CD4-positive, alpha-beta T cell treated with Interferon gamma for 1 hour (primary cell): ENCODE data around the gene CMSS1.
"Not testable (repeated sequence)": the region's sequence is repeated elsewhere in the genome, so short reads cannot be mapped to it uniquely, and the experiment has no call there.

Experiments used
- DNase-seq: peaks from one replicate; pipeline ENCODE4 v3.0.0-alpha.2; 2020

The CMSS1 gene

DNA sequence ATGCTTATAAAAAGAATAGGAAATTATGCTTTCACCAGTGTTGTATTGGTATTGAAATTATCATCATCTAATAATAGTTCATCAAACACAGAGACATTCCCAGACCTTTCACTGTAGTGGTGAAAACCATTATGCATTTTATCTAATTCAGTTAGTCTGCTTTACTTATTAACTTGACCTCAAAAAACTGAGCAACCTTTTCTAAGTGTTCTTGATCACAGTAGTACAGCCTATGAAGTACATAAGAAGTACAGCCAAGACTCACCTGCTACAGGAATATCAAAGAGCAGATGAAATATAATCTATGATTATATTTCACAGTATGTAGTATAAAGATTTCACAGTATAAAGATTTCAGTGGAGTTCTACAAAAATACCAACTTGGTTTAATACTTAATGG lies 221.4 kb downstream of the CMSS1 start:
- DNase-seq = no peak

DNA sequence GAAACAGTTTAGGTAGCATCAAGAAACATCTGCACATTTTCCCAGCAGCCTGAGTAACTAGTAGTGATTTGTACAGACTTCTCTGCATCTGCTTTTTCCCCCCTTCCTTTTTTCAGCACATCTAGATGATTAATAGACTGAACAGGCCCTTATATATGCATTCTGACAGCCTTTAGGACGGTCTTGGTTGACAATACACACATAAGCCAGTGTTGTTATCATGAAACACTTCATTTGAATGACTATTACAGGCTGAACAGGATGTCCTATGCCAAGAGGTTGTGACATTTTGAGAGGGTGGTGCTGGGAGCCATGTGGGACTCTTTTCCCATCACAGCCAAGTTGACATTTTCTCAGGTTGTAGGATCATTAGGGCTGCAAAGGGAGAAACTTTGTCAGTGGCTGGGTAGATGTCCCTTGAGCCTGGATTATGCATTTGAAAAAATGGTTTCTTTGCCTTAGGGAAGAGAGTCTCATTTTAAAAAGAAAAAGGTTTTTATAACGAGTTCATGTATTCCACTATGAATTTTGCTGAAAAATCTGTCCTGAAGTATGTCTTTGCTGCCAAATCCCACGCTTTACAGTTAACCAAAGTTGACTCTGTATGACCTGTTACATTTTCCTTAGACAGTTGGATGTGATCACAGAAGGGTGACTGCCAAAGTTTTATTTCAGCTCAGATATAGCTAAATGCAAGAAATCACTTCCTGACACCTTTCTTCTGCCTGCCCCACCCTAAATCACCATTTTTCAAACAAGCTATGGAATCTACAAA lies 223.0 kb downstream of the CMSS1 start:
- DNase-seq = no peak

DNA sequence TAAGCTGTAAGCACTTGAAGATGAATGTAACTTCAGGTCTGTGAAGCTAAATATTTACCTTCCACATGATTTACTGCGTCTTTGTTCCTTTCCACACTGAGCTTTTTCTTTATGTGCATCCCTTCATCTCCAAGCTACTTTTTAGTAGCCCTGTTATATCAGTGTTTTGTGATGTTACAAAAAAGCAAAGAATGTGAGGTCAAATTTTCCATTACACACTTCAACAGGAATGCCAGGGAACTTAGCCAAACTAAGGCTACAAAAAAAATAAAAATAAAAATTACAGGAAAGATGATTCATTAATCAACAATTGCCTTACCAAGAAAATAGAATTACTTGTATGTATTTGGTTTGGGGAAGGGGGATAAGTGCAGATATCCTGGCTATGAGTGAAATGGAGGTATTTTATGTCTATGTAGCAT lies 223.7 kb downstream of the CMSS1 start:
- no peak for DNase-seq

DNA sequence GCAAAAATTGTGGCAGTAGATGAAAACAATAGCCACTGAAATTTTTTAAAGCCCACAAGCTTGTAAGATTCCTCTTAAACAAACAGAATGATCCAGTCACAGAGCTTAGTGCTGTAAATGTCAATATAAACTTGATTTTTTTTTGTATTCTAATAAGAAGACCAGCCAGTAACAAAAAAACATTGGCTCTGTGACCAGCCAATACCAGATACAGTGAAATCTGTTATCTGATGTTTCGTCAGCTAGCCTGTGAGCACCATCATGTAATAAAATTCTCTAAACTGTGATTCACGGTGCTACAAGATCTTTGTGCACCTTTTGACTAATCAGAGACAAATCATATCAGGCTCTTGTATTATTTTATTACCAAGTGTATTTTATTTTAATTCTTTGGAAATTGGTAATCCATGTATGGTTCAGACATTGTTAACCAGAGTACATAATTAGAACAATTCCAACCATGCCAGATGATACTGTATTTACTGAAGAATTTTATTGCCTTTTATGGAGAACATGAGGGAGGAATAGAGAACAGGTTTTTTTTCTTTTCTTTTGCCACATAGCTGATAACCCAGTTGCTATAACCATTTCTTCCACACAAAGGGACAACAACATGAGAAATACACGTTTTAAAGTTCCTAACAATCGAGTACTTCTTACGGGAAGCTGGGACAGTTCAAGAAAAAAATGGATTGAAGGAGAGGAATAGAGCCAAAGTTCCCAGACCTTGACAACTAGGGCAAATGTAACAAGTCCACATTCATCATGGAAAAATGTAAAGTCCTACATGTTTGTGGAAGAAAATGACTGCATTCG lies 224.7 kb downstream of the CMSS1 start:
- DNase-seq = no peak

DNA sequence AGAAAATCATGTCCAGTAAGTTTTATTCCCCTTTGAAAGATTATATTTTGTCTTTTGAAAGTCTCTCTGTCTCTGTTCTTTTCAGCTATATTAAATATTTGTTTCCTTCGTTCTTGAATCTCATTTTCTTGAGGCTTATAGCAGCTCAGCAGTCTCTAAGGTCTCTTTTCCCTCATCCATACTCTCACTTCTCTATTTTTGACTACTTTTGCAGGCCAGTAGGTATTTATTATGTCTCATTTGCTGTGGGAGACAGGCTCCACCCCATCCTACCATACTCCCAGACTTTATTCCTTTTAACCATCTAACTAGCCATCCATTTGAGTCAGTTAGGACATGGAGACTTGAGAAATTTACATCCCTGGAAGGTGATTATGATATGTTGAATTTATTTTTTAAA lies 225.6 kb downstream of the CMSS1 start:
- DNase-seq = no peak

DNA sequence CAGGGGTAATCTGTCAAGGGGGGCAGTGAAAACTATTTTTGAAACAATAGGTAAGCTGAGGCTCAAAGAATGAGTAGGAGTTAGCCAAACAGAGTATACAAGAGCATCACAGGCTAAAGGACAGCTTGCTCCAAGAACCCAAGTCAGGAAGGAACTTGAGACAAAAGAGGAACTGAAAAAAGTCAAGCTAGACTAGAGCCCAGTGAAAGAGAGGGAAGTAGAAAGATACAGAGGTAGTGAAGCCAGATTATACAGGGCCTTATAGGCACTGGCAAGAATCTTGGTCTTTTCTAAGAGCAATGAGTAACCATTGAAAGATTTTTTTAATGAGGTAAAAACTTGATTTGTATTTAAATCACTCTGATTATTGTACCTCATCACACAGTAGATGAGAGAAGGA lies 226.7 kb downstream of the CMSS1 start:
- DNase-seq = no peak

DNA sequence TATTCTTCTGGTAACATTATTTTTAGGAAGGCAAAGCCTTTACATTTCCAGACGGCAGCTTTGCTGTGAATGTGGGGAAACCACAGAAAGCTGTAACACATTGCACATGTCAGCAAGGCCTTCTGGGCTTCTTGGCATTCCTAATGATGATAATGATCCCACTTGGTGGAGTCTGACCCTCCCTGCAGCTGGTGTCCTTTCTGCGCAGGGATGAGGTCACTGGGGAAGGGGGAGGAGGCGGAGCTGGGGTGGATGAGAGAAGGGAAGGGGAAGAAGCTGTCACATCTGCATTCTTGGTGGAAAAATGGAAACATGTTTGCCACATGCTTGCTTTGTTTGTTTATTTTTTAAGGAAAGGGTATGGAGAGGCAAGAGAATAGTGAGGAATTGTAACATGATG lies 228.0 kb downstream of the CMSS1 start:
- no peak for DNase-seq

DNA sequence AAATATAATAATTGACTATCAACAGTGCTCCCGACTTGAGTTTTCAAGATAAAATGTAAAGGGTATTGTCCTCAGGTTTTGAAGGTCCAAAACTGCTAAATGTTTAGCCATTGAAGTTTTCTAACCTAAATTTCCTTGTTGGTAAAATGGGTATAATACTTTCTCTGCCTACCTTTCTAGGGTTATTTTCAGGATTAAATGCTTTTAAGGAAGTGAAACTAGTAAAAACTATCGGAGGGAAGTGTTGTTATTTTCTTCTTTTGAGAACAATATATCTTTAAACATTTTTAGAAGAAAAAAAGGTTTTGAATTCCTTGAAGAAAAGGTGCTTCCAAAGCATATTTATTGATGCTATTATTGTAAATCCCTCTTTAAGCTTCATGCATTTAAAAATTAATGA lies 229.3 kb downstream of the CMSS1 start:
- DNase-seq = no peak

DNA sequence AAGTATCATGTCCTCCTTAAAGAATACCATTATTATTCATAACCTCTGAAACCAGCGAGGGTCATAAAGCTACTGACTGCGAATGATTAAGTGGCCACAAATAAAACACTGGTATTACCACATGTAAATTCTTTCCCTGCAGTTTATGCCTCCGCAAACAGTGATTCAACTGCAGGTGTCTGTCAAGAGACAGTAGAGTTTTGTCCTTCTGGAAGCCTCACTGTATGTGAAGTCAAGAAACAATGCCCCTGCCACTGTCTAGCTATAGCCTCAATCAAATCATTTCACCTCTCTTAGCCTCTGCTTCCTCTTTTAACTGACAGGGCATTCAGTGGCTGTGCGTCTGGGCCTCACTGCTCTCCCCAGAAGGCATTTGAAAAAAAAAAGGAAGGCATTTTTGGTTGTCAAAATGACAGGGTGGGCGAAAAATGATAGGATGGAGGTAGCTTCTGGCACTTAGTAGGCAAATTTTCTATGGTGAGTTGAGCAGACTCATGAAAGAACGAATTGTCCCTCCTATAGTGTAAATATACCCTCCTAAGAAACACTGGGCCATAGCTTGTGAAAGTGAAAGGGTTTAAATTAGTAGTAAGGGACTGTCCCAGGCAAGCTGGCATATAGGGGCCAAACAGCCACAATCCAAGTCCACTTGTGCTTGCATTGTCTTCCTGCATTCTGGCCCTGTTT lies 229.9 kb downstream of the CMSS1 start:
- DNase-seq = peak; percentile 25

DNA sequence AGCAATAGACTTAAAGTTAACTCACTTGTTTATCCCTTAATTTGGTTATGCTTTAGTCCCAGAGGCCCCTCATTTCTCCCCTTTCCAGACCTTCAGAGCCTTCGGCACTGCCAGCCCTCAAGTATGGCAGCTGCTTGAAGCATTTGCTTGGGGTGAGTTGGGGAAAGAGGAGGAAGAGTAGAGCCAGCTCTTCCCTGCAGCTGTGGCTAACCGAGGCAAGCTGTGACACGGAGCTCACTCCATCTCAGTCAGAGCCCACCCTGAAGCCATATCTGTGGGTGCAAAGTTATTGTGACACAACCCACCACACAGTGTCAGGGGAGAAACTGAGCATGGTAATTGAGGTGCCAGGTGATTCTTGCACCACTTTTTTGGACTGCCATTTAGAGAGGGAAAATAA lies 230.6 kb downstream of the CMSS1 start:
- DNase-seq = no peak

DNA sequence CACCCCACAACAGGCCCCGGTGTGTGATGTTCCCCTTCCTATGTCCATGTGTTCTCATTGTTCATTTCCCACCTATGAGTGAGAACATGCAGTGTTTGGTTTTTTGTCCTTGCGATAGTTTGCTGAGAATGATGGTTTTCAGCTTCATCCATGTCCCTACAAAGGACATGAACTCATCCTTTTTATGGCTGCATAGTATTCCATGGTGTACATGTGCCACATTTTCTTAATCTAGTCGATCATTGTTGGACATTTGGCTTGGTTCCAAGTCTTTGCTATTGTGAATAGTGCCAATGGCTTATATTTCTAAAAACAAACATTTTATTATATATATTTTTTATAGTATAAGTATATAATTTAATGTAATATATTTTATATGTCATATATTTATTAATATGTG lies 233.9 kb downstream of the CMSS1 start:
- DNase-seq = not testable (repeated sequence)

DNA sequence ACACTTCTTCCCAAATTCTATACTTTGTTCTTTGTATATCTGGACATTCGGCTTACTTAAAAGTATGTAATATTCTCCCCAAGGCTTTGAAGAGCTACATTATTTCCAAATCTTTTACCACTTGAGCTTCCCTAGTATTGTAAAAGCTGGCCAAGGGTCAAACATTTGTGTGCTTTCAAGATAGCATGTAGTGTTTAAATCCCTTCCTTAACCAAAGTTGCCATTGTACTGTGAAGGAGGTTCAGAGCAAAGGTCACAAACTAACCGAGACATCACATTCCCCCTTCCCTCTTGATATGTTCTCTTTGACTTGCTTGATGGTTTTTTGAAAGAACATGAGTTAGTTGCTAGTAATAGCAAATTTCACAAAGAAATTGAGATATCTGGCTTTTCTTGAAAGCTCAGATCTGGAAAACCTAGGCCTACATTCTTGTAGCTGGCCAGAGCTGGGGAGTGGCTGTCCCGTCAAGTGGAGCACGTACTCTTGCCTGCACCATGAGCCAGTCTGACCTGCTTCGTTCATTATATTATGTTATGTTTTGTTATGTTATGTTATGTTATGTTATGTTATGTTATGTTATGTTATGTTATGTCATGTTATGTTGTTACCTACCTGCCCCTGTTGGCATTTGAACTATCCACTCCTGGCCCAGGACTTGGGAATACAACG lies 236.4 kb downstream of the CMSS1 start:
- DNase-seq = no peak

DNA sequence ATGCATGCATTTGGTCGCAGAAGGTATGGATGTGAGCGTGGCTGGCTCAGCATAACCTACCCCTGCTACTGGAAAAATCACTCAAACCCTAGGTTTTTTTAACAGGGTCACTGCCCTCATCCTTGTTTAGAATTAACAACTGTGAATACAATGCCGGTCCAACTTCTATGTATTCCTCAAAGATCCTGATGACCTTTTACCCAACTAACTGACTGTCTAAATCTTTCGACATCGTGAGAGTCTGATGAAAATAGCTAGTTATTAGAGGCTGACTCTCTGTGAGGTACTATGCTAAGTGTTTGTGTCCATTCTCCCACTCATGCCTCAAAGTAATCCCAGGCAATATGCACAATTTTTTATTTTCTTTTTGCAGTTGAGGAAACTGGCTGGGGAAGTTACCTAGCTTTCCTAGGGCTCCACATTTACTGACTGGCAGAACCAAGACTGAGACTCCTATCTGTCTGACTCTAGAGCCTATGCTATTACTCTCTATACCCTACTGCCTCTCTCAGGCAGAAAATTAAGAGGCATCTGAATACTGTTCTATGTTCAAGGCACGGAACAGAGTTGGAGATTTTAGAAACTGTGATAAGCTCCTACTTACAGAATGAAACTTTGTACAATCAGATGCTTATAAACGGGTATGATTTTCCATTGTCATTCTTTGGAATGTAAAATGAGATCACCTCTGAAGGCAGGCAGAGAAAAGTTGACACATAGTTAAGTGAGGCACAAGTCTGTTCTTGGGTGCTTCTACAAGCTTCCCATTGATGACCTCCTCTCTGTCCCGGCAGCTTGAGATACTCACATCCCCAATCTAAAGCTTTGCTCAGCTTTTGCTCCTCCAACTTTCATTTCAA lies 240.3 kb downstream of the CMSS1 start:
- no peak for DNase-seq

DNA sequence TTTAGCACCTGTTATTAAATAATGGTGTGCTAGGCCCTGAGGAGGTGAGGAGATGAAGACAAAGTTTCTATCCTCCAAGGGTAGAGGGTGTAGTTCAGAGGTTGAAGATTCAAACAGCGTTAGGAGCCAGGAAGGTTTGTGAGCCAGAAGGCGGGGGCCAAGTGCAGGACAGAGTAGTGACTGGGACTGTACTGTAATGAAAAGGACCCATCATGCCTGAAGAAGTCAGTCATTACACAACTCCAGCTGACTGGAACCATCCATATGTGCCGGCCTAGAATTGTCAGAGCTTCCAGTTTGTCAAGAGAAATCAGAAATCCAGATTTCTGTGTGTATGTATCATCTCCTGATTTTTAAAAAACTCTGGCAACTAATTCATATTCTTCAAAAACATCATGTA lies 241.8 kb downstream of the CMSS1 start:
- no peak for DNase-seq

DNA sequence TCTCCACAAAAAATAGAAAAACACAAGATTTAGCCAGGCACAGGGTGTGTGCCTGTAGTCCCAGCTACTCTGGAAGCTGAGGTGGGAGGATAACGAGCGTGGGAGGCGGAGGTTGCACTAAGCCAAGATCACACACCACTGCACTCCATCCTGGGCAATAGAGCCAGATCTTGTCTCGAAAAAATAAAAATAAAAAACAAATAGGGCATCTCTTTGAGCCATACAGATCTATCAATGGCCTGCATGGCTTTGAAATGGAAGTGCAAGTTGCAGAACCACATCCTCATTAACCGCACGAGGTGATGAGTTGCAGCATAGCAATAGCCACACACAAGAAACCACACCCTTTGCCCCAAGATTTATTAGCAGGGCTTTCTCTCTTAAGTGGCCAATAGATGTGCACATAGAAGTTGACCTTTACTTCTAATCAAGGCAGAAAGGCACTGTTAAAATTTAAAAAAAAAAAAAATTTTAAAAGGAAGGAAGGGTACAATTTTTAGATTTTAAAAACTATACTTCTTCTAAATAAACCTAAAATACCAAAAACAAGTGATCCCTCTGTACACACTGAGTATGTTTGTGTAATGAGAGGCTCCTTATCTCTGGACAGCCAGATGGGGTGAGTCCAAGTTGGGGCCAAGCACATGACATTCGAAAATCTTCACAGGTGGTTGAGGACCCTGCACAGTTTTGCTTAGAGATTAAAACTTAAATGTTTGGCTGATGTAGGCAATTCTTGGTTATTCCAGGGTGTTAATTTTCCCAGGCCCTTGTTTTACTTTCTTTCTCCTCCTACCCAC lies 243.2 kb downstream of the CMSS1 start:
- peak; percentile 5 for DNase-seq

DNA sequence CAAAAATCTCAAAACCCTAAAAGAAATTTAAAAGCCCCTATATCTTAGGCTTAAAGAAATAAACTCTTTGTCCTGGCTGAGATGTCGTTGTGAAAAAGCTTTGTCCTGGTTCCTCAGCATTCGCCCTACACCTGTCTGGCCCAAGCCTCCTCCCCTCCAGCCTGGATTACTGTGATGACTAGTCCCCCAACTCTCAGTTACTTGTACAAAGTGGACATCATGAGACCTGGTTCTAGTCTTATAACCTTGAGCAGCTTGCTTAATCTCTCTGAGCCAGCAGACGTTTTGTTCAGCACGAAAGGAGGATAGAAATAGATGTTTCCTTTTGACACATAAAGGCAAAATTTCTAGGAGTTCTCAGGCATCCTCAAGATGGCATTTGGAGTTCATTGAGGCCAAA lies 245.0 kb downstream of the CMSS1 start:
- no peak for DNase-seq

DNA sequence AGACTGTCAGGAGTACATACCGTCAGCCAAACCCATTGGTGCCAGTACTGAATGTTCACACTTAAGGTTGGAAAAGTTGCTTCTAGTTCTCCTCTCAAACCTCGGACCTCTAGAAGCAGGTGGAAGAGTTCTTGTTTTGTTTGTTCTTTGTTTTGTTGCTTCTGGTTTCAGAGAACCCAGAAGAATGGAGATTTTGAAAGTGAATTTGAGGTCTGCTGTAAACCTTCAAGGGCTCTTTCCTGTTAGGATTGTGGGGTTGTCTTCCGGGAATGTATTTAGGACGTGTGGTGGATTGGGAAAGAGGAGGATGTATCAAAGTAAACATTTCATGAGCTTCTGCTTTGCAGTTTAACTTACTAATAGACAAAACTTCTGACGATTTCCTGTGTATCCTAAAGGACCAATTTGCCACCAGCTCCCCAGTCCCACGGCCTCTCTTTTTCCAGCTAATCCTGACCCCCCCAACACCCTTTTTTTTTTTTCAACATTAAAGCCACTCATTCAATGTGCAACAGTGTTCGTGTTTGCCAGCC lies 246.3 kb downstream of the CMSS1 start:
- DNase-seq = no peak

DNA sequence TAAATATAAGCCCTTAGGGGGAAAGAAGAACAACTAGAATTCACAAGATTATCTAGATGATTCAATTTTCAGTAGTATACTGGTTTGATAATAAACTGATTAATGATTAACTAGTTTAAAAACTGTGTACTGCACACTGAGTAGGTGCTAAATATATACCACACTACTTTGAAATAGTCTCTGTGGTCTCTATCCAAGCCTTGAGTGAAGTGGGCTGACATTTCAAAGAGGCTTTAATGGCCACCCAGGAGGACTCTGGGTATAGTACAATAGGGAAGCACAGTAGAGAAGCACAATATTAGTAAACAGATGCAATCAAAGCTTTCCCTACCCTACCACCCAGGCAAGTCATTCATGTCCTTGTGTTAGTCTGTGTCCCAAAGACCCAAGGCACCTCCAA lies 249.9 kb downstream of the CMSS1 start:
- DNase-seq = no peak

DNA sequence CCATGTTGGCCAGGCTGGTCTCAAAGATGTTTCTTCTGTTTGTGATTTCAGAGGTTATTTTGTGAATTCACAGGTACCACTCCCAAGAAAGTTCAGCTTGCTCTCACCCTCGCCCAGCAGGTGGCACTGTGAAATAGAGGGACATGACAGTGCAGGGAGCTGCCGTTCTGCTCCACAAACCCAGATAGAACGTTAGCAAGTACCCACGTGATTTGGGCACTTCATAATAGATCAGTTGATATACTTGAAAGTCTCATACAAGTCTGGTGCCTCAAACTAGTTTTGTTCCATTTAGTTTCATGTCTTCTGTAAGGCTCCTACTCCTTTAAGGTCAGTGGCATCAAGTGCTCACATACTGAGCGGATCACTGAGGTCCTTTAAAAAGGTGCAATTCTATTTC lies 251.2 kb downstream of the CMSS1 start:
- DNase-seq = peak; percentile 73

DNA sequence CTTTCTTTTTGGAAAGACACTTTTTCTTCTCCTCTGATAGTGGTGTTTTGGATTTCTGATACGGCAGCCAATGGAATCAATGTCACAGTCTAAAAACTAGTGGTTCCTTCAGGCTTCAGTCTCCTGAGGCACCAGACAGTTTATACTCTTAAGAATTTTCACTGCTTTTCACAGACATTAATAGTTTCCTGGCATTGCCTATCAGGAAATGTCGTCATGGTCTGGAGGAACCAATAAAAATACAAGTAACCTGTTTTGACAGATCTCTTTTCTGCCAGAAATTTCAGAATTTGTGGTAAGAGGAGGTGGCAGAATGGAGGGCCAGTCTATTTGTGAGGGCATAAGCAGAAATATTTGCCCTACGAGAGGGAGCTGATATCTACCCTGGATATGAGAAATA lies 251.8 kb downstream of the CMSS1 start:
- DNase-seq = no peak
